IMR-90 (cell line): ENCODE results near the gene RAPGEF3. TPM values are rescaled to one million over a fixed set of nuclear protein-coding genes. Genes with fewer than 3 reads are reported as not detected.

Experiments
- ATAC-seq: fragments of 200-7000 bp; cut with Tn5 transposase; 2 replicates; pipeline ENCODE4 v1.9.1; 2020; ENCODE audit warnings: low read depth, mild to moderate bottlenecking, moderate library complexity
- BruUV-seq: library from RNA; stranded (reverse); fragments of 400-500 nt; replicated peaks from 2 replicates; lab custom pipeline; 2021; lab: Mats Ljungman, UMichigan
- CTCF ChIA-PET: fragments of 300-600 bp; formaldehyde crosslinking; extraction: SDS; loops from one replicate; lab custom pipeline; 2021; ENCODE audit warnings: antibody characterized with exemption; lab: Yijun Ruan, JAX
- POLR2A ChIA-PET: fragments of 300-600 bp; sonication (Branson Sonifier 250); formaldehyde crosslinking; loops from one replicate; lab custom pipeline; 2022; ENCODE audit warnings: antibody characterized with exemption; ENCODE audit not compliant: unreplicated experiment; lab: Charles Lee
- DNase-seq: peaks from one replicate; pipeline ENCODE4 v3.0.0; 2013
- H2AFZ ChIP-seq: replicated peaks from 2 replicates; pipeline ENCODE3; 2013; ENCODE audit warnings: low read length, mild to moderate bottlenecking; ENCODE audit not compliant: poor library complexity
- H2AK5ac ChIP-seq: 2 replicates; pipeline ENCODE4 v1.6.1; 2013; ENCODE audit warnings: low read depth, low read length, inconsistent platforms
- H2AK9ac ChIP-seq: replicated peaks from 2 replicates; pipeline ENCODE3; 2013; ENCODE audit warnings: mild to moderate bottlenecking, low read depth, low read length, moderate library complexity; ENCODE audit not compliant: poor library complexity
- H2BK120ac ChIP-seq: 2 replicates; pipeline ENCODE4 v1.6.1; 2013; ENCODE audit warnings: low read depth, low read length, inconsistent platforms
- H2BK15ac ChIP-seq: 3 replicates; pipeline ENCODE4 v1.6.1; 2013; ENCODE audit warnings: low read depth, low read length, inconsistent platforms
- H2BK20ac ChIP-seq: 2 replicates; pipeline ENCODE4 v1.6.1; 2013; ENCODE audit warnings: low read depth, mild to moderate bottlenecking, inconsistent platforms, low read length, moderate library complexity
- H2BK5ac ChIP-seq: 2 replicates; pipeline ENCODE4 v1.6.1; 2013; ENCODE audit warnings: mild to moderate bottlenecking, low read depth, low read length, inconsistent platforms; ENCODE audit not compliant: poor library complexity, severe bottlenecking
- H3K14ac ChIP-seq: replicated peaks from 2 replicates; pipeline ENCODE4 v1.6.1; 2013; ENCODE audit warnings: low read depth, low read length, inconsistent platforms
- H3K18ac ChIP-seq: 2 replicates; pipeline ENCODE4 v1.6.1; 2013; ENCODE audit warnings: low read depth, low read length, control low read depth
- H3K23ac ChIP-seq: 2 replicates; pipeline ENCODE4 v1.6.1; 2013; ENCODE audit warnings: low read depth, low read length, inconsistent platforms
- H3K27ac ChIP-seq: 2 replicates; pipeline ENCODE4 v1.5.1; 2013; ENCODE audit warnings: mild to moderate bottlenecking, control low read depth, low read length; ENCODE audit not compliant: insufficient read depth
- H3K27me3 ChIP-seq: 2 replicates; pipeline ENCODE4 v1.6.1; 2013; ENCODE audit warnings: low read length; ENCODE audit not compliant: control insufficient read depth, insufficient read depth
- H3K36me3 ChIP-seq: 2 replicates; pipeline ENCODE4 v1.6.1; 2013; ENCODE audit warnings: low read length, mixed read lengths; ENCODE audit not compliant: control insufficient read depth, insufficient read depth
- H3K4ac ChIP-seq: 2 replicates; pipeline ENCODE4 v1.6.1; 2013; ENCODE audit warnings: low read depth, low read length, inconsistent platforms
- H3K4me1 ChIP-seq: 2 replicates; pipeline ENCODE4 v1.6.1; 2013; ENCODE audit warnings: low read length, mixed read lengths; ENCODE audit not compliant: control insufficient read depth, insufficient read depth
- H3K4me2 ChIP-seq: 2 replicates; pipeline ENCODE4 v1.6.1; 2013; ENCODE audit warnings: low read depth, mild to moderate bottlenecking, control low read depth, low read length, moderate library complexity
- H3K4me3 ChIP-seq: 2 replicates; pipeline ENCODE4 v1.5.1; 2013; ENCODE audit warnings: low read depth, mild to moderate bottlenecking, control low read depth, low read length, moderate library complexity; ENCODE audit not compliant: insufficient read depth
- H3K56ac ChIP-seq: 2 replicates; pipeline ENCODE4 v1.6.1; 2013; ENCODE audit warnings: low read length, inconsistent platforms; ENCODE audit not compliant: insufficient read depth; ENCODE audit errors: extremely low read depth
- H3K79me1 ChIP-seq, 2 experiments: 2 replicates each; pipeline ENCODE4 v1.6.1; 2013; ENCODE audit warnings: low read length in 2 of 2, inconsistent platforms in 1 of 2, low read depth in 1 of 2
- H3K9ac ChIP-seq: 2 replicates; pipeline ENCODE4 v1.6.1; 2013; ENCODE audit warnings: low read depth, low read length, control low read depth
- H3K9me1 ChIP-seq: 2 replicates; pipeline ENCODE4 v1.6.1; 2013; ENCODE audit warnings: low read length, inconsistent platforms; ENCODE audit not compliant: insufficient read depth
- H3K9me3 ChIP-seq: 2 replicates; pipeline ENCODE4 v1.6.1; 2013; ENCODE audit warnings: low read length; ENCODE audit not compliant: control insufficient read depth, insufficient read depth
- H4K20me1 ChIP-seq: 2 replicates; pipeline ENCODE4 v1.6.1; 2013; ENCODE audit warnings: low read length, inconsistent platforms; ENCODE audit not compliant: insufficient read depth
- H4K5ac ChIP-seq: 2 replicates; pipeline ENCODE4 v1.6.1; 2013; ENCODE audit warnings: mild to moderate bottlenecking, low read depth, low read length, control low read depth
- H4K8ac ChIP-seq, 2 experiments: 2 replicates each; pipeline ENCODE4 v1.6.1; 2013; ENCODE audit warnings: low read depth in 2 of 2, low read length in 2 of 2, control low read depth in 1 of 2, inconsistent platforms in 1 of 2
- H4K91ac ChIP-seq: 2 replicates; pipeline ENCODE4 v1.6.1; 2013; ENCODE audit warnings: low read depth, low read length, inconsistent platforms; ENCODE audit not compliant: insufficient read depth
- CEBPB ChIP-seq: IDR thresholded peaks from 2 replicates; pipeline ENCODE4 v1.6.1; 2012; ENCODE audit warnings: low read depth, low read length, improper control_type of control experiment
- CHD1 ChIP-seq: IDR thresholded peaks from 2 replicates; pipeline ENCODE4 v1.6.1; 2012; ENCODE audit warnings: low read depth, low read length, improper control_type of control experiment
- FOS ChIP-seq: fragments of 150-350 bp; IDR thresholded peaks from 2 replicates; pipeline ENCODE4 v1.6.1; 2016; ENCODE audit warnings: low read depth, low read length
- MAFK ChIP-seq: IDR thresholded peaks from 2 replicates; pipeline ENCODE4 v1.6.1; 2012; ENCODE audit warnings: low read depth, low read length, improper control_type of control experiment
- MAZ ChIP-seq: IDR thresholded peaks from 2 replicates; pipeline ENCODE4 v1.6.1; 2012; ENCODE audit warnings: low read depth, mild to moderate bottlenecking, low read length, improper control_type of control experiment, moderate library complexity, borderline replicate concordance
- MXI1 ChIP-seq: IDR thresholded peaks from 2 replicates; pipeline ENCODE4 v1.6.1; 2012; ENCODE audit warnings: low read depth, mild to moderate bottlenecking, low read length, moderate library complexity, borderline replicate concordance
- NFE2L2 ChIP-seq: fragments of 150-350 bp; IDR thresholded peaks from 2 replicates; pipeline ENCODE4 v1.6.1; 2016; ENCODE audit warnings: low read depth, mild to moderate bottlenecking, low read length
- POLR2A ChIP-seq: IDR thresholded peaks from 2 replicates; pipeline ENCODE4 v1.6.1; 2012; ENCODE audit warnings: mild to moderate bottlenecking, low read depth, low read length
- RAD21 ChIP-seq: IDR thresholded peaks from 2 replicates; pipeline ENCODE4 v1.6.1; 2012; ENCODE audit warnings: low read length, improper control_type of control experiment
- RCOR1 ChIP-seq: IDR thresholded peaks from 2 replicates; pipeline ENCODE4 v1.6.1; 2012; ENCODE audit warnings: mild to moderate bottlenecking, low read length, improper control_type of control experiment; ENCODE audit not compliant: insufficient replicate concordance
- RFX5 ChIP-seq: IDR thresholded peaks from 2 replicates; pipeline ENCODE4 v1.8.0; 2012; ENCODE audit warnings: low read depth, mild to moderate bottlenecking, low read length, moderate library complexity
- SMC3 ChIP-seq: fragments of 150-350 bp; IDR thresholded peaks from 2 replicates; pipeline ENCODE4 v1.6.1; 2016; ENCODE audit warnings: low read depth, mild to moderate bottlenecking, antibody characterized with exemption, low read length, moderate library complexity
- WGBS, 2 experiments: methylation state at CpG; one replicate each; pipeline versions ENCODE4 v1.1.5 to v1.1.7; 2013; ENCODE audit warnings: missing lambda C conversion rate in 2 of 2; ENCODE audit not compliant: insufficient read length in 1 of 2; ENCODE audit errors: extremely low coverage in 2 of 2; 5-methylcytosine and 5-hydroxymethylcytosine counted together
- dilution Hi-C: fragments of 300-500 bp; cut with HindIII; formaldehyde crosslinking; loops from one replicate; pipeline ENCODE4 v1.14.3; 2018; ENCODE audit warnings: low sequenced_read_pairs; ENCODE audit not compliant: unreplicated experiment
- in situ Hi-C: fragments of 300-500 bp; cut with MboI; formaldehyde crosslinking; loops from 3 replicates; pipeline ENCODE4 v1.14.3; 2019; ENCODE audit warnings: low sequenced_read_pairs, inconsistent platforms, mixed read lengths
- intact Hi-C: fragments of 100-400 bp; cut with micrococcal nuclease; formaldehyde crosslinking; loops from 2 replicates; pipeline ENCODE4 v1.10.0; 2022
- polyA plus RNA-seq, 3 experiments: library from polyadenylated mRNA; depleted of rRNA; stranded (reverse); fragments of >200 nt; gene quantifications; 2 replicates each; pipeline ENCODE4 v1.2.3, GENCODE V29; 2012; ENCODE audit warnings: low replicate concordance in 1 of 3
- total RNA-seq: library from RNA; depleted of rRNA; stranded (reverse); fragments of >200 nt; gene quantifications from 2 replicates; pipeline ENCODE4 v1.2.3, GENCODE V29; 2012
- TF ChIP-seq, protein P1 (sequence below): fragments of 150-350 bp; IDR thresholded peaks from 2 replicates; pipeline ENCODE4 v1.6.1; 2016; ENCODE audit warnings: low read depth, mild to moderate bottlenecking, low read length, moderate library complexity, borderline replicate concordance
- TF ChIP-seq, protein P2 (sequence below): fragments of 150-350 bp; IDR thresholded peaks from 2 replicates; pipeline ENCODE4 v1.6.1; 2017; ENCODE audit warnings: mild to moderate bottlenecking, antibody characterized with exemption, low read length, low read depth
- TF ChIP-seq, protein P3 (sequence below): conservative IDR thresholded peaks from 2 replicates; pipeline ENCODE4 v1.5.1; 2012; ENCODE audit warnings: mild to moderate bottlenecking, low read depth, low read length, improper control_type of control experiment

Gene RAPGEF3
- total and polyA plus RNA-seq, 2 of the 4 experiments (the other 2 are of a cell fraction), result 1.3 to 2.0 TPM

DNA sequence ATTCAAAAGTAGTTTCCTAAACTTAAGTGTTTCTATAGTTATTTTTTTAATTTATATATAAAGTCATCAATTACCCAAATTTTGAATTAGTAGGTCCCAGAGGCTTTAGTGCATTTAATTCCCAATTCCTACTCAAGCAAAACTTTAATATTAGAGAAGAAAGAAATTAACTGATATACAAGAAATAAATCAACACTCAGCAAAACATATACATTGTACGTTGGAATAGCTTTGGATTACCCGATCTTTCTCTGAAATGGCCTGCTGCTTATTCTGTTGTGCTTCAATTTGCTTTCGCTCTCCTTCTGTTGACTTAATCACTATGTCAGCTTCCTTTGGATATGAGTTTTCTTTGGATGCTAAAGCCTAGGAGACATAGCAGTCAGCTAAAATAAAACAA, 71.0 kb downstream of the RAPGEF3 start:
- Histone ChIP-seq H2BK120ac (no peak overlapping the region), H3K4me1 (no peaks in the 10 kb centered on the region), H3K9me3 (no peaks in the 10 kb centered on the region), H4K5ac (no peak overlapping the region), H3K27me3 (no peaks in the 10 kb centered on the region), H3K14ac (no peak overlapping the region), H3K18ac (no peak overlapping the region), H2AK9ac (no peak overlapping the region), H3K4me2 (no peak overlapping the region), H3K4me3 (no peak overlapping the region), H3K9me1 (no peaks in the 10 kb centered on the region), H3K36me3 (peaks cover 7% of the 10 kb centered on the region), H4K91ac (no peak overlapping the region), H3K27ac (no peak overlapping the region), H2BK5ac (no peak overlapping the region), H2BK15ac (no peak overlapping the region), H2AFZ (no peak overlapping the region), H3K4ac (no peak overlapping the region), H3K79me1 (0 out of 4 replicates have a peak, but pooled peaks cover 0 to 3% of the 10 kb centered on the region in 2 experiments), H3K56ac (no peak overlapping the region), H4K20me1 (no peaks in the 10 kb centered on the region), H3K23ac (no peak overlapping the region), H2BK20ac (no peak overlapping the region), H4K8ac (no peak overlapping the region), H3K9ac (no peak overlapping the region), H2AK5ac (no peak overlapping the region)
- TF ChIP-seq, protein P1, sequence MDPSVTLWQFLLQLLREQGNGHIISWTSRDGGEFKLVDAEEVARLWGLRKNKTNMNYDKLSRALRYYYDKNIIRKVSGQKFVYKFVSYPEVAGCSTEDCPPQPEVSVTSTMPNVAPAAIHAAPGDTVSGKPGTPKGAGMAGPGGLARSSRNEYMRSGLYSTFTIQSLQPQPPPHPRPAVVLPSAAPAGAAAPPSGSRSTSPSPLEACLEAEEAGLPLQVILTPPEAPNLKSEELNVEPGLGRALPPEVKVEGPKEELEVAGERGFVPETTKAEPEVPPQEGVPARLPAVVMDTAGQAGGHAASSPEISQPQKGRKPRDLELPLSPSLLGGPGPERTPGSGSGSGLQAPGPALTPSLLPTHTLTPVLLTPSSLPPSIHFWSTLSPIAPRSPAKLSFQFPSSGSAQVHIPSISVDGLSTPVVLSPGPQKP, result no peak
- TF ChIP-seq RFX5 (no peak), SMC3 (no peak), FOS (no peak), RCOR1 (no peak), MXI1 (no peak), CHD1 (no peak), MAFK (no peak), NFE2L2 (no peak), RAD21 (no peak), POLR2A (no peak), MAZ (no peak), CEBPB (no peak)
- TF ChIP-seq, protein P2, sequence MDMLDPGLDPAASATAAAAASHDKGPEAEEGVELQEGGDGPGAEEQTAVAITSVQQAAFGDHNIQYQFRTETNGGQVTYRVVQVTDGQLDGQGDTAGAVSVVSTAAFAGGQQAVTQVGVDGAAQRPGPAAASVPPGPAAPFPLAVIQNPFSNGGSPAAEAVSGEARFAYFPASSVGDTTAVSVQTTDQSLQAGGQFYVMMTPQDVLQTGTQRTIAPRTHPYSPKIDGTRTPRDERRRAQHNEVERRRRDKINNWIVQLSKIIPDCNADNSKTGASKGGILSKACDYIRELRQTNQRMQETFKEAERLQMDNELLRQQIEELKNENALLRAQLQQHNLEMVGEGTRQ, result no peak
- TF ChIP-seq, protein P3, sequence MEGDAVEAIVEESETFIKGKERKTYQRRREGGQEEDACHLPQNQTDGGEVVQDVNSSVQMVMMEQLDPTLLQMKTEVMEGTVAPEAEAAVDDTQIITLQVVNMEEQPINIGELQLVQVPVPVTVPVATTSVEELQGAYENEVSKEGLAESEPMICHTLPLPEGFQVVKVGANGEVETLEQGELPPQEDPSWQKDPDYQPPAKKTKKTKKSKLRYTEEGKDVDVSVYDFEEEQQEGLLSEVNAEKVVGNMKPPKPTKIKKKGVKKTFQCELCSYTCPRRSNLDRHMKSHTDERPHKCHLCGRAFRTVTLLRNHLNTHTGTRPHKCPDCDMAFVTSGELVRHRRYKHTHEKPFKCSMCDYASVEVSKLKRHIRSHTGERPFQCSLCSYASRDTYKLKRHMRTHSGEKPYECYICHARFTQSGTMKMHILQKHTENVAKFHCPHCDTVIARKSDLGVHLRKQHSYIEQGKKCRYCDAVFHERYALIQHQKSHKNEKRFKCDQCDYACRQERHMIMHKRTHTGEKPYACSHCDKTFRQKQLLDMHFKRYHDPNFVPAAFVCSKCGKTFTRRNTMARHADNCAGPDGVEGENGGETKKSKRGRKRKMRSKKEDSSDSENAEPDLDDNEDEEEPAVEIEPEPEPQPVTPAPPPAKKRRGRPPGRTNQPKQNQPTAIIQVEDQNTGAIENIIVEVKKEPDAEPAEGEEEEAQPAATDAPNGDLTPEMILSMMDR, result no peak
- intact Hi-C loops, result loop anchor here (10.0 kb wide), 1 partner anchor 383 kb away; no protein-coding TSS in a partner anchor
- DNase-seq (no peak), ATAC-seq (no peak)
- no TSS peak for BruUV-seq
- POLR2A ChIA-PET, result no interaction called here
- dilution Hi-C loops, result no loop called here
- CTCF ChIA-PET, result interaction anchor here (0.6 to 1.7 kb wide), 2 partner anchors 22 to 480 kb away, joined by 5 to 6 read pairs; no protein-coding TSS in a partner anchor
- 100% methylated on average over 1 of the region's 3 CpGs; no CpG with 5 or more reads in 1 of the 2 experiments for WGBS, 2 experiments
- in situ Hi-C loops, result loop anchor here (10.0 to 25.0 kb wide), 2 partner anchors 653 to 1350 kb away; no protein-coding TSS in a partner anchor
